Panc1 (cell line): ENCODE measurements around the gene ESF1.

ENCODE experiments used
- CTCF ChIP-seq: fragments of 450-650 bp; IDR thresholded peaks from 2 replicates; pipeline ENCODE4 v1.5.1; 2017; ENCODE audit warnings: mild to moderate bottlenecking
- POLR2AphosphoS5 ChIP-seq: IDR thresholded peaks from 2 replicates; pipeline ENCODE4 v1.6.1; 2012; ENCODE audit warnings: mild to moderate bottlenecking, low read depth, low read length, moderate library complexity
- SIN3A ChIP-seq: IDR thresholded peaks from 2 replicates; pipeline ENCODE4 v1.6.1; 2012; ENCODE audit warnings: low read depth, mild to moderate bottlenecking, low read length, moderate library complexity, borderline replicate concordance; ENCODE audit not compliant: insufficient read depth
- TCF7L2 ChIP-seq: IDR thresholded peaks from 2 replicates; pipeline ENCODE4 v1.6.1; 2011; ENCODE audit warnings: mild to moderate bottlenecking, low read depth, low read length, inconsistent platforms
- TF ChIP-seq, protein P1 (sequence below), 2 experiments: IDR thresholded peaks; 2 replicates each; pipeline ENCODE4 v1.6.1; 2011 to 2012; ENCODE audit warnings: low read depth in 2 of 2, control low read depth in 1 of 2, low read length in 1 of 2, mild to moderate bottlenecking in 1 of 2, moderate library complexity in 1 of 2; ENCODE audit not compliant: insufficient read depth in 1 of 2

- TF ChIP-seq CTCF, result no peak
- TF ChIP-seq POLR2AphosphoS5, result no peak
- TF ChIP-seq, protein P1, sequence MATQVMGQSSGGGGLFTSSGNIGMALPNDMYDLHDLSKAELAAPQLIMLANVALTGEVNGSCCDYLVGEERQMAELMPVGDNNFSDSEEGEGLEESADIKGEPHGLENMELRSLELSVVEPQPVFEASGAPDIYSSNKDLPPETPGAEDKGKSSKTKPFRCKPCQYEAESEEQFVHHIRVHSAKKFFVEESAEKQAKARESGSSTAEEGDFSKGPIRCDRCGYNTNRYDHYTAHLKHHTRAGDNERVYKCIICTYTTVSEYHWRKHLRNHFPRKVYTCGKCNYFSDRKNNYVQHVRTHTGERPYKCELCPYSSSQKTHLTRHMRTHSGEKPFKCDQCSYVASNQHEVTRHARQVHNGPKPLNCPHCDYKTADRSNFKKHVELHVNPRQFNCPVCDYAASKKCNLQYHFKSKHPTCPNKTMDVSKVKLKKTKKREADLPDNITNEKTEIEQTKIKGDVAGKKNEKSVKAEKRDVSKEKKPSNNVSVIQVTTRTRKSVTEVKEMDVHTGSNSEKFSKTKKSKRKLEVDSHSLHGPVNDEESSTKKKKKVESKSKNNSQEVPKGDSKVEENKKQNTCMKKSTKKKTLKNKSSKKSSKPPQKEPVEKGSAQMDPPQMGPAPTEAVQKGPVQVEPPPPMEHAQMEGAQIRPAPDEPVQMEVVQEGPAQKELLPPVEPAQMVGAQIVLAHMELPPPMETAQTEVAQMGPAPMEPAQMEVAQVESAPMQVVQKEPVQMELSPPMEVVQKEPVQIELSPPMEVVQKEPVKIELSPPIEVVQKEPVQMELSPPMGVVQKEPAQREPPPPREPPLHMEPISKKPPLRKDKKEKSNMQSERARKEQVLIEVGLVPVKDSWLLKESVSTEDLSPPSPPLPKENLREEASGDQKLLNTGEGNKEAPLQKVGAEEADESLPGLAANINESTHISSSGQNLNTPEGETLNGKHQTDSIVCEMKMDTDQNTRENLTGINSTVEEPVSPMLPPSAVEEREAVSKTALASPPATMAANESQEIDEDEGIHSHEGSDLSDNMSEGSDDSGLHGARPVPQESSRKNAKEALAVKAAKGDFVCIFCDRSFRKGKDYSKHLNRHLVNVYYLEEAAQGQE (IDR thresholded peaks at IDR 0.05; ENCODE audit: insufficient read depth in 1 of 2, low read depth in 2 of 2, low read length in 1 of 2), result no peak
- TF ChIP-seq SIN3A, result no peak
- no peak for TF ChIP-seq TCF7L2
Observed at GRCh38 chr20:13708234-13708633, 76.5 kb downstream of the ESF1 start.
